MM.1S (cell line): ENCODE measurements around the gene PLXNA4.

Experiments
- DNase-seq: peaks from one replicate; pipeline ENCODE4 v3.0.0-alpha.2; 2015
- H2AFZ ChIP-seq: fragments of 300-600 bp; sonication (generic); 2 replicates; pipeline ENCODE4 v1.6.0; 2016; ENCODE audit warnings: antibody characterized with exemption, low read length
- H3F3A ChIP-seq: fragments of 300-600 bp; sonication (generic); 2 replicates; pipeline ENCODE4 v1.6.1; 2016; ENCODE audit warnings: mild to moderate bottlenecking, antibody characterized with exemption, low read length, moderate library complexity, mixed read lengths; ENCODE audit not compliant: insufficient read depth
- H3K27ac ChIP-seq: fragments of 300-600 bp; sonication (generic); 2 replicates; pipeline ENCODE4 v1.5.1; 2016; ENCODE audit warnings: mild to moderate bottlenecking, low read length
- H3K27me3 ChIP-seq: fragments of 300-600 bp; sonication (generic); replicated peaks from 2 replicates; pipeline ENCODE4 v1.6.0; 2016; ENCODE audit warnings: low read length; ENCODE audit not compliant: insufficient read depth
- H3K36me3 ChIP-seq: fragments of 300-600 bp; sonication (generic); replicated peaks from 2 replicates; pipeline ENCODE4 v1.6.1; 2016; ENCODE audit warnings: mild to moderate bottlenecking, low read length, mixed read lengths; ENCODE audit not compliant: insufficient read depth
- H3K4me1 ChIP-seq: fragments of 300-600 bp; sonication (generic); 2 replicates; pipeline ENCODE4 v1.6.1; 2016; ENCODE audit warnings: low read length, mixed read lengths
- H3K4me2 ChIP-seq: fragments of 300-600 bp; sonication (generic); 2 replicates; pipeline ENCODE4 v1.6.0; 2016; ENCODE audit warnings: low read depth, low read length
- H3K4me3 ChIP-seq: fragments of 300-600 bp; sonication (generic); 2 replicates; pipeline ENCODE4 v1.5.1; 2016; ENCODE audit warnings: low read length, mixed read lengths
- H3K79me2 ChIP-seq: fragments of 300-600 bp; sonication (generic); 2 replicates; pipeline ENCODE4 v1.6.1; 2016; ENCODE audit warnings: mixed run types, low read length, mixed read lengths
- H3K9ac ChIP-seq: fragments of 300-600 bp; sonication (generic); 2 replicates; pipeline ENCODE4 v1.6.1; 2016; ENCODE audit warnings: low read length, mixed read lengths
- H3K9me2 ChIP-seq: fragments of 300-600 bp; sonication (generic); replicated peaks from 2 replicates; pipeline ENCODE4 v1.6.1; 2016; ENCODE audit warnings: mild to moderate bottlenecking, low read length, mixed read lengths; ENCODE audit not compliant: insufficient read depth
- H3K9me3 ChIP-seq: fragments of 300-600 bp; sonication (generic); replicated peaks from 2 replicates; pipeline ENCODE4 v1.6.1; 2016; ENCODE audit warnings: mild to moderate bottlenecking, low read length, mixed read lengths; ENCODE audit not compliant: insufficient read depth
- H4K20me1 ChIP-seq: fragments of 300-600 bp; sonication (generic); 2 replicates; pipeline ENCODE4 v1.6.1; 2016; ENCODE audit warnings: mild to moderate bottlenecking, low read length, moderate library complexity, mixed read lengths; ENCODE audit not compliant: insufficient read depth
- CTCF ChIP-seq: fragments of 300-600 bp; sonication (generic); IDR thresholded peaks from 2 replicates; pipeline ENCODE4 v1.5.1; 2016; ENCODE audit warnings: antibody characterized with exemption, low read length, mixed read lengths
- EZH2 ChIP-seq: fragments of 300-600 bp; sonication (generic); optimal IDR thresholded peaks from 2 replicates; pipeline ENCODE3; 2017; ENCODE audit warnings: low read depth, mild to moderate bottlenecking, antibody characterized with exemption, low read length, mixed read lengths
- EZH2phosphoT487 ChIP-seq: fragments of 300-600 bp; sonication (generic); IDR thresholded peaks from 2 replicates; pipeline ENCODE4 v1.6.1; 2018; ENCODE audit warnings: antibody characterized with exemption, low read length

PLXNA4 gene

DNA sequence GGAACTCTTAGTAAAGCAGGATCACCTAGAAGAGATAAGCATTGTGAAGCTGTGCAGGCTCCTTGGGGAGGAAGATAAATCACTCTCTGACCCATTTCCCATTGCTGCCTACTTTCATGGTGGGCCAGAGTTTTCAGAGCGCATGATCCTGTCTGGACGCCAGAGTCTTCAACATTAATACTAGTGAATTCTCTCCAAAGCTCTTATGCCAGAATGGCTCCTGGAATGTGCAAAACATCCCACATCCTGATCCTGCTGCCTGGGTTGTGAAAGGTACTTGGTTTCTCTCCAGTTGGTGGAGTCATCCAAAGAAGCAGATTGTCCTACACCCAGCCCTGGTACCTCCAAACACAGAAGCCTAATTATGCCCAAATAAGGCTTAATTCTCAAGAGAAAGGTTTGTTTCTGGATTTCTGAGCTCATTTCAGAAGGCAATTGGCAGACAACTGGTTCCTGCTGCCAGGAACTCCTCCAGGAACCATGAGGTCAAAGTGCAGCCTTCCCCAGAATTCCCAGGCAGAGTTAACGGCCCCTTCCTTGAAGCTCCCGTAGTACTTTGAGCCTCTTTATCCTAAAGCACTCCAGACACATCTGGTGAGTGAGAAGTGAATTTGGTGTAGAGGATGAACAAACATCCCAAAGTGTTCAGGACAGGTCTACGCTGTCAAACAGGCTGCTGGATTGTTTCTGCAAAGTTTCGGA lies 495.2 kb downstream of the PLXNA4 start:
- H3K4me2 ChIP-seq: no peak overlapping the region
- peaks cover 23% of the 10 kb centered on the region for H3F3A ChIP-seq
- H3K4me3 ChIP-seq: no peak overlapping the region
- no peaks in the 10 kb centered on the region for H3K36me3 ChIP-seq
- H3K9ac ChIP-seq: no peak overlapping the region
- DNase-seq: no peak
- no peaks in the 10 kb centered on the region for H4K20me1 ChIP-seq
- no peaks in the 10 kb centered on the region for H3K27me3 ChIP-seq
- TF ChIP-seq CTCF (no peak), EZH2phosphoT487 (no peak), EZH2 (no peak)
- H3K79me2 ChIP-seq: no peaks in the 10 kb centered on the region
- no peak overlapping the region for H3K27ac ChIP-seq
- H3K9me3 ChIP-seq: no peaks in the 10 kb centered on the region
- no peak overlapping the region for H2AFZ ChIP-seq
- no peaks in the 10 kb centered on the region for H3K9me2 ChIP-seq
- H3K4me1 ChIP-seq: peaks cover 26% of the 10 kb centered on the region

DNA sequence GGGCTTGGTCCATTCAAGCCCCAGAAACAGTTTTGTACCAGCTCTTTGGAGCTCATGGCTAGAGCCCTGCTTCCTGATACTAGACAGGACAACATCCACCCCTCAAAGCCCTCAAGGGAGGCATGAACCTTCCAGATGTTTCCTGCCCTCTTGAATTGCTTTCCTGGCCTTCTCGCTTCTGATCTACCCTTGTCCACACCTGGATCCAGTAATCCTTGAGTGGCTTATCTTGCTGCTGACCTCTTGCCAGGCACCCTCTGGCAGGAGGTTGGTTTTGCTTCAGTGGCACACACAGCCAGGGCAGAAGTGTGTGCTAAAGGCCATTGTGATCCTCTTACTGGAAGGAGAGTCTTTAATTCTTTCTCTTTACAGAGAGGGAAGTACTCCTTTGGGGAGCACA lies 495.8 kb downstream of the PLXNA4 start:
- H3K9ac ChIP-seq: no peak overlapping the region
- H3K79me2 ChIP-seq: no peaks in the 10 kb centered on the region
- H3K4me1 ChIP-seq: peaks cover 26% of the 10 kb centered on the region
- no peaks in the 10 kb centered on the region for H4K20me1 ChIP-seq
- H3K4me3 ChIP-seq: no peak overlapping the region
- H2AFZ ChIP-seq: no peak overlapping the region
- peaks cover 23% of the 10 kb centered on the region for H3F3A ChIP-seq
- no peak overlapping the region for H3K27ac ChIP-seq
- H3K9me3 ChIP-seq: no peaks in the 10 kb centered on the region
- no peak for TF ChIP-seq CTCF
- no peak for TF ChIP-seq EZH2phosphoT487
- no peak for TF ChIP-seq EZH2
- no peak for DNase-seq
- H3K4me2 ChIP-seq: no peak overlapping the region
- no peaks in the 10 kb centered on the region for H3K9me2 ChIP-seq
- no peaks in the 10 kb centered on the region for H3K36me3 ChIP-seq
- no peaks in the 10 kb centered on the region for H3K27me3 ChIP-seq

GRCh38 chr7:132078891-132079735 lies 497.2 kb downstream of the PLXNA4 start:
- no peaks in the 10 kb centered on the region for H3K79me2 ChIP-seq
- H3K4me3 ChIP-seq: no peak overlapping the region
- no peaks in the 10 kb centered on the region for H3K27me3 ChIP-seq
- TF ChIP-seq EZH2 (no peak), CTCF (peak; percentile 54), EZH2phosphoT487 (no peak)
- peak overlapping the region; percentile 12; the same call in 1 of the 2 replicates for H3K9ac ChIP-seq
- DNase-seq: peak; percentile 86
- peak overlapping the region; percentile 79 for H3K27ac ChIP-seq
- no peaks in the 10 kb centered on the region for H3K9me3 ChIP-seq
- H2AFZ ChIP-seq: peak overlapping the region; percentile 17
- H4K20me1 ChIP-seq: no peaks in the 10 kb centered on the region
- no peaks in the 10 kb centered on the region for H3K36me3 ChIP-seq
- peaks cover 23% of the 10 kb centered on the region for H3F3A ChIP-seq
- peak overlapping the region; percentile 67; the same call in 1 of the 2 replicates for H3K4me2 ChIP-seq
- peaks cover 26% of the 10 kb centered on the region for H3K4me1 ChIP-seq
- no peaks in the 10 kb centered on the region for H3K9me2 ChIP-seq
